Right ventricle myocardium inferior (tissue), 1 donor: Measurements from ENCODE around the gene FGF18. TPM values are rescaled to one million over a fixed set of nuclear protein-coding genes. Genes with fewer than 3 reads are reported as not detected.
A peak's percentile ranks its signal among the peaks of the same experiment; 100 is the strongest.
"Not testable (repeated sequence)": the region's sequence is repeated elsewhere in the genome, so short reads cannot be mapped to it uniquely, and the experiment has no call there.

Source experiments
- ATAC-seq: fragments of 200-7000 bp; cut with Tn5 transposase; one replicate; pipeline ENCODE4 v1.9.1; 2020; ENCODE audit warnings: mild to moderate bottlenecking, moderate library complexity
- DNase-seq: peaks from one replicate; pipeline ENCODE4 v3.0.0; 2021; ENCODE audit errors: missing footprints
- intact Hi-C: fragments of 100-400 bp; cut with DNase I; formaldehyde crosslinking; loops from one replicate; pipeline ENCODE4 v1.11.0; 2022
- long read RNA-seq: library from polyadenylated mRNA; unstranded; transcript quantifications from one replicate; pipeline ENCODE4 v2.0.0, GENCODE V29; 2021
- total RNA-seq: library from RNA; stranded (reverse); fragmentation: NEBNext Ultra II Directional; extraction: Animal tissue kit (Norgen Biotek cat#: 25700); gene quantifications from one replicate; pipeline ENCODE4 v1.2.1, GENCODE V29; 2021
- donor health status: DM: no; HTN: yes; CAD: no; lungs with severe emphysema.

FGF18 gene, protein sequence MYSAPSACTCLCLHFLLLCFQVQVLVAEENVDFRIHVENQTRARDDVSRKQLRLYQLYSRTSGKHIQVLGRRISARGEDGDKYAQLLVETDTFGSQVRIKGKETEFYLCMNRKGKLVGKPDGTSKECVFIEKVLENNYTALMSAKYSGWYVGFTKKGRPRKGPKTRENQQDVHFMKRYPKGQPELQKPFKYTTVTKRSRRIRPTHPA
- 10.1 TPM for total RNA-seq
- long read RNA-seq, transcript FGF18-201 (5 exons, 1,986 nt): major isoform, 17 of 18 reads
- long read RNA-seq, partial matches to known transcripts: 0 of 18 reads
- long read RNA-seq, other reads (novel, unspliced or antisense): 1 of 18 reads

DNA sequence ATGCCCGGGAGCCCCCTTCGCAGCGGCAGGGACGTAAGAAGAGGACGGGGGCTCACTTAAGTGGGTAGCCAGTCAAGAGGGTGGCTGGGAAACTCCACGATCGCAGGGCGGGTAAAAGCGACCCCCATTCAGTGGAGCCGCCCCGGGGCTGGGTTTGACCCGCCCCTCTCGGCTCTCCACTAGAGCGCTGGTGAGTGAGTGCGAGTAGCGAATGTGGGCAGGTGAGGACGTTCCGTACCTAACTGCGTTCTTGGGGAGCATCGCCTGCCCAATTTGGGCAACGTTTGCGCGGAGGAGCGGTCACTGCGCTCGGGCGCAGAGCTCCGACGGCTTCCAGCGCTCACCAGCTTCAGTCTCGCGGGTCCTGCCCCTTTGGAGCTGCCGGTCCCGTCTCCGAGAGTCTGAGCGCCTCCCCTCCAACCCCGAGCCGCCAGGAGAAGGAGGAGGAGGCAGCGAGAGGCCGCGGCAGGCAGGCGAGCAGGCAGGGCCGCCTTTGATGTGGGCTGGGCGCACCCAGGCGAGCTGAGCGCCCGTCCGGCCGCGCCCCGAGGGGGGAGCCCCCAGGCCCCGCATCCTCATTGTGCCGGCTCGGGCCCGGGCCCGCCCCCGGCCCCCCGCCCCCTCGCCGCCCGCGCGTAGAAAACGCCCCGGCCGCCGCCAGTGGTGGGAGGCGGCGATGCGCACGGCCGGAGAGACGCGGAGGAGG, at the start of gene FGF18:
Gene FGF18 (plus strand): TSS at position 666 of the 706 bp plus-strand sequence. CDS start 553 bp downstream, outside the sequence.
- peak; percentile 75 for DNase-seq
- ATAC-seq: peak; percentile 51
- intact Hi-C loops: loop anchor here (1.0 to 10.0 kb wide), 4 partner anchors 66 to 646 kb away; no protein-coding TSS in a partner anchor

- DNase-seq (no peak), ATAC-seq (no peak)
- intact Hi-C loops: no loop called here
Measured at GRCh38 chr5:171369898-171370297, 49.5 kb upstream of the FGF18 start.

- ATAC-seq, intact Hi-C loops, DNase-seq: not testable (repeated sequence)
Measured at GRCh38 chr5:171370881-171371280, 48.6 kb upstream of the FGF18 start.

DNA sequence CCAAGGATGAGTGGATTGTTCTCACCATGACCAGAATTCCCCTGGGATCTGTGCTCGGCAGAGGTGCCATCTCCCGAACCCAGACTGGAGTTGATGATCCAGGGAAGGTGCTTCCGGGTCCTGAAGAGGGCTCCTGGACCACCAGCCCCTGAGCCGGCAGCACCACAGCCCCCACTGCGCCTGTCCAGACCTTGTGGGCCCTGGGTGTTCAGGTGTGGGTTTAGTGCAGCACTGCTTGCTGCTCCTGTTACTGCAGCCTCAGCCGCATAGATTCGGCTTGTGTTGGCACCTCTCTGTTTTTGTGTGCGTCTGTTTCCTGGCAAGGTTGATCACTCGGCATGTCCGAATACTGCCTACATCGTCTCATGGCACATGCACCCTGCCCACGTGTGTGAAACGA, 48.1 kb upstream of the FGF18 start:
- no peak for DNase-seq
- ATAC-seq: no peak
- intact Hi-C loops: no loop called here

DNA sequence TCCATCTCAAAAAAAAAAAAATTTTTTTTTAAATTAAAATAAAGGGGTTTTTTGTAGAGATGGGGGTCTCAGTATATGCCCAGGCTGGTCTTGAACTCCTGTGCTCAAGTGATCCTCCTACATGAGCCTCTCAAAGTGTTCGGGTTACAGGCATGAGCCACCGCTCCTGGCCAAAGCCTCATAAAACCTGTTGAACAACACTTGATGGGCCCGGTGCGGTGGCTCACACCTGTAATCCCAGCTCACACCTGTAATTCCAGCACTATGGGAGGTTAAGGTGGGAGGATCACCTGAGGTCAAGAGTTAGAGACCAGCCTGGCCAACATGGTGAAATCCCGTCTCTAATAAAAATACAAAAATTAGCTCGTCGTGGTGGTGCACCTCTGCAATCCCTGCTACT, 39.5 kb upstream of the FGF18 start:
- no peak for ATAC-seq
- DNase-seq: no peak
- intact Hi-C loops: no loop called here

DNA sequence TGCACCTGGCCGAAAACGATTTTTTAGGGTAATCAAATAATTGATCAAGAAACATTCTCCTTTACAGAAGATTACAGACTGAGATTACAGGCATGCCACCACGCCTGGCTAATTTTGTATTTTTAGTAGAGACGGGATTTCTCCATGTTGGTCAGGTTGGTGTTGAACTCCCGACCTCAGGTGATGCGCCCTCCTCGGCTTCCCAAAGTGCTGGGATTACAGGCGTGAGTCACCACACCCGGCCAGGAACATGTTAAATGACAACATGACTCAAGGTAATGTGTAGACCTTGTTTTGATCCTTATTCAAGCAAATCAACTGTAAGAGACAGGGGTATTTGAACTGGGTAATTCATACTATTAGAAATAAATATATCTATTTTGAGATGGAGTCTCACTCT, 35.0 kb upstream of the FGF18 start:
- not testable (repeated sequence) for ATAC-seq

GRCh38 chr5:171384999-171385398, 34.4 kb upstream of the FGF18 start:
- DNase-seq, intact Hi-C loops, ATAC-seq: not testable (repeated sequence)

More for the DNA sequence above, 35.0 kb upstream of the FGF18 start:
- DNase-seq, intact Hi-C loops: not testable (repeated sequence)

- intact Hi-C loops: no loop called here
- ATAC-seq: no peak
- DNase-seq: no peak
Measured at GRCh38 chr5:171386006-171386671, 33.3 kb upstream of the FGF18 start.

- DNase-seq (no peak), ATAC-seq (no peak)
- intact Hi-C loops: no loop called here
Measured at GRCh38 chr5:171386861-171387344, 32.5 kb upstream of the FGF18 start.

GRCh38 chr5:171387345-171387969, 32.0 kb upstream of the FGF18 start, which contains the start of gene NPM1:
Gene NPM1, plus strand, starts transcription at chr5:171387849. Its CDS starts 100 bp downstream, at chr5:171387949.
- intact Hi-C loops: no loop called here
- peak; percentile 97 for DNase-seq
- peak; percentile 98 for ATAC-seq

- DNase-seq: peak; percentile 88
- ATAC-seq: peak; percentile 35
- intact Hi-C loops: no loop called here
Measured at GRCh38 chr5:171387970-171388815, 31.3 kb upstream of the FGF18 start.

DNA sequence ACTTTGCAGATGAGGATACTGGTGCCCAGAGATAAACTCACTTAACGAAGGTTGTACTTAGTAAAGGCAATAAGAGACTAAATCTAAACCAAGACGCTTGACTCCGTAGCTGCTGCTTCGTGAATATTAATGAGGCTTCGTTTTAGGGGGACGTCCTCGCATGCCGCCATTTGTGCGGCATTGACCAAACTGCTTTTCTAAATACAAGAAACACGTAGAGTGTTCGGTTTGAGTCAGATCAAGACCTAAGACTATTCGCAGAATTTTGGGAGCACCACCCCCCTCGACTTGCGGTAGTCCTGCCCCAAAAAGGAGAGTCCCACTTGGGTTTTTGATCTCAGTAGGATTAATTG, 30.7 kb upstream of the FGF18 start:
- DNase-seq (no peak), ATAC-seq (no peak)
- intact Hi-C loops: no loop called here

GRCh38 chr5:171390883-171391677, 28.4 kb upstream of the FGF18 start:
- intact Hi-C loops: no loop called here
- ATAC-seq (no peak), DNase-seq (no peak)

GRCh38 chr5:171391996-171392577, 27.4 kb upstream of the FGF18 start:
- intact Hi-C loops: no loop called here
- no peak for ATAC-seq
- no peak for DNase-seq

DNA sequence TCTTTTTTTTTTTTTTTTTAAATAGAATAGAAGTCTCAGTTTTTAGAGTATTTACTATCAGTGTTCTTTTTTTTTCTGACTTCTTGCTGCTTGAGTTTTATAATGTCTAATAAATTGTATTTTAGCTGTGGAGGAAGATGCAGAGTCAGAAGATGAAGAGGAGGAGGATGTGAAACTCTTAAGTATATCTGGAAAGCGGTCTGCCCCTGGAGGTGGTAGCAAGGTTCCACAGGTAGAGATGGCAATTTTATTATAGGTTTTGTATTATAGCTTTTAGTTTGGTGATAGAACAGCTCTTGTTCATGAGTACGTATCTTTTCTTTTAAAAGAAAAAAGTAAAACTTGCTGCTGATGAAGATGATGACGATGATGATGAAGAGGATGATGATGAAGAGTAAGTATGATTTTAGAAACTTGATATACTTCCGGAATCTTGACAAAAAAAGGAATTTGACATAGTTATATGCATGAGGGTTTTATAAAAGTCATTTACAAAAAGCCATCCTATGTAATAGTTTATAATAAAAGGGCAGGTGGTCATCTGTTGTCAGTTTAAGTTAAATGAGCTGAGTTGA, 26.8 kb upstream of the FGF18 start:
- ATAC-seq (no peak), DNase-seq (no peak)
- intact Hi-C loops: no loop called here

DNA sequence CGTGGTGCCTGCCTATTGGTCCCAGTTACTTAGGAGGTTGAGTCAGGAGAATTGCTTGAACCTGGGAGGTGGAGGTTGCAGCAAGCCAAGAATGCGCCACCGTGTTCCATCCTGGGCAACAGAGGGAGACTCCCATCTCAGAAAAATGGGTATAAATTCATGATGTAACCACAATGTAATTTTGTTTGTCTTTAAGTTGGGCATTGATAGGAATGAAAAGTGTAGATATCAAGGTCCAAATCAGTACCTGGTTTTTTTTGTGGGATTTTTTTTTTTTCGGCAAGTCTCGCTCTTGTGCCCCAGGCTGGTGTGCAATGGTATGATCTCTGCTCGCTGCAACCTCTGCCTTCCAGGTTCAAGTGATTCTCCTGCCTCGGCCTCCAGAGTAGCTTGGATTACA, 24.4 kb upstream of the FGF18 start:
- intact Hi-C loops: no loop called here
- no peak for DNase-seq
- no peak for ATAC-seq

- DNase-seq, ATAC-seq, intact Hi-C loops: not testable (repeated sequence)
Measured at GRCh38 chr5:171396583-171396982, 22.9 kb upstream of the FGF18 start.
